ENCODE results near the gene BRD7.

- TF ChIP-seq CTCF (IDR thresholded peaks at IDR 0.05 in 8 of 11, conservative IDR thresholded peaks at IDR 0.05 in 3 of 11) = no peak
- no peak for TF ChIP-seq POLR2A (IDR thresholded peaks at IDR 0.05)
Observed at GRCh38 chr16:50408001-50408561, 39.3 kb upstream of the BRD7 start.
